Hepatocyte (in vitro differentiated cells): ENCODE data around the gene FGF4.

Experiments used
- CTCF ChIP-seq: fragments of 200-600 bp; sonication (generic); IDR thresholded peaks from 2 replicates; pipeline ENCODE4 v1.5.1; 2016; ENCODE audit warnings: antibody characterized with exemption, mild to moderate bottlenecking; ENCODE audit not compliant: poor library complexity
- EZH2 ChIP-seq: fragments of 200-600 bp; sonication (generic); IDR thresholded peaks from 2 replicates; pipeline ENCODE4 v1.6.1; 2016; ENCODE audit warnings: antibody characterized with exemption, mild to moderate bottlenecking, borderline replicate concordance
- EZH2phosphoT487 ChIP-seq: fragments of 200-600 bp; sonication (generic); IDR thresholded peaks from one replicate; pipeline ENCODE4 v1.6.1; 2018; ENCODE audit warnings: antibody characterized with exemption, mild to moderate bottlenecking, low read depth, moderate library complexity; ENCODE audit not compliant: unreplicated experiment, severe bottlenecking

DNA sequence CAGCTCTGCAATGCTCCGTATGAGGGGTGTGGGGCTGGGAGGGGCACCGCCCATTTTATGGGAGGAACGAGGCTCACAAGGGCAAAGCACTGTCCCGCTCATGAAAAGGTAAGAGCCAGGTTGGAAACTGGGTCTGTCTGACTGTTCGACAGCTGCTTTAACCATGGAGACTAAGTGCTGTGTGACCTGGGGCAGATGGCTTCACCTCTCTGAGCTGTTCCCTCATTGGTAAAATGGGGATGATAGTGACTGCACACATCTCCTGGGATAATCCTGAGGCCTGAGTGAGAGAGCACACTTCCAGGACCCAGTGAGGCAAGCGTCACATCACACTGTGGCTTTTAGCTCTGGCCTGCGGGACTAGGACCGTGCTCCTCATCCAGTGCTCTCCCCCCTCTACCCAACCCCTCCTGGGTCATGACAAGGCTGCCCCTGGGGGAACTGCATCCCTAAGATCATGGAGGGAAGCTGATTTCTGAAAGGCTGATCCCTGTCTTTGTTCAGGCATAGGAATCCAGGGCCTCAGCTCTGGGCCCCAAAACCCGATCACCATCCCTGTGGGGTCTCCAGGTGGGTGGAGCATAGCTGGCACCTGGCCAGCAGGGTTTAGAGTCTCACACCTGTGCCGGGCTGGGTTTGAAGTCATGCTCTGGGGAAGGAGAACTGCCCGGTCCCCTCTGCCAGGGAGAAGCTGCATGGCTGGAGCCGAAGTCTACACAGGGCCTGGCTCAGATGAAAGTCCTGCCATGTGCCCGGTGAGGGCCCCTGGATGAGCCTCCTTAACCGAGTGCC is 22.8 kb upstream of the FGF4 start:
- no peak for TF ChIP-seq CTCF
- no peak for TF ChIP-seq EZH2phosphoT487
- TF ChIP-seq EZH2: no peak
